A673 (cell line): ENCODE data around the gene LRCH1. TPM values are rescaled to one million over a fixed set of nuclear protein-coding genes. Genes with fewer than 3 reads are reported as not detected.

Experiments
- BruUV-seq: library from RNA; stranded (reverse); fragments of 400-500 nt; replicated peaks from 2 replicates; lab custom pipeline; 2021; lab: Mats Ljungman, UMichigan
- CTCF ChIA-PET: fragments of 300-600 bp; sonication (Branson Sonifier 250); formaldehyde crosslinking; loops from one replicate; lab custom pipeline; 2022; ENCODE audit warnings: antibody characterized with exemption; lab: Charles Lee
- POLR2A ChIA-PET: fragments of 300-600 bp; sonication (Branson Sonifier 250); formaldehyde crosslinking; loops from one replicate; lab custom pipeline; 2022; ENCODE audit warnings: antibody characterized with exemption; ENCODE audit not compliant: low non-redundant PET; lab: Charles Lee
- DNase-seq: peaks from one replicate; pipeline ENCODE4 v3.0.0-alpha.2; 2015; ENCODE audit warnings: low spot score
- H3K27ac ChIP-seq: fragments of 200-600 bp; sonication (generic); 2 replicates; pipeline ENCODE4 v1.5.1; 2016; ENCODE audit warnings: mixed run types, low read depth, mild to moderate bottlenecking, mixed read lengths, antibody characterized with exemption, low read length; ENCODE audit not compliant: poor library complexity, severe bottlenecking
- H3K27me3 ChIP-seq: fragments of 200-600 bp; sonication (generic); replicated peaks from 2 replicates; pipeline ENCODE4 v1.6.1; 2017; ENCODE audit warnings: mixed run types, low read depth, mild to moderate bottlenecking, mixed read lengths, antibody characterized with exemption, low read length; ENCODE audit not compliant: insufficient read depth, poor library complexity
- H3K36me3 ChIP-seq: fragments of 200-600 bp; sonication (generic); 2 replicates; pipeline ENCODE4 v1.6.1; 2016; ENCODE audit warnings: mixed run types, mild to moderate bottlenecking, mixed read lengths, antibody characterized with exemption, low read length; ENCODE audit not compliant: insufficient read depth, poor library complexity, severe bottlenecking
- H3K4me1 ChIP-seq: fragments of 200-600 bp; sonication (generic); 2 replicates; pipeline ENCODE4 v1.6.1; 2017; ENCODE audit warnings: mixed run types, mild to moderate bottlenecking, mixed read lengths, antibody characterized with exemption, low read length; ENCODE audit not compliant: insufficient read depth, poor library complexity, severe bottlenecking
- H3K4me3 ChIP-seq: fragments of 200-600 bp; sonication (generic); 2 replicates; pipeline ENCODE4 v1.5.1; 2016; ENCODE audit warnings: low read depth, mixed run types, mild to moderate bottlenecking, mixed read lengths, low read length; ENCODE audit not compliant: poor library complexity, severe bottlenecking
- H3K9me3 ChIP-seq: fragments of 200-600 bp; sonication (generic); 2 replicates; pipeline ENCODE4 v1.6.1; 2016; ENCODE audit warnings: mixed run types, low read depth, mild to moderate bottlenecking, mixed read lengths, antibody characterized with exemption, low read length; ENCODE audit not compliant: poor library complexity, severe bottlenecking
- EZH2 ChIP-seq: fragments of 200-600 bp; sonication (generic); IDR thresholded peaks from 2 replicates; pipeline ENCODE4 v1.6.1; 2017; ENCODE audit warnings: borderline replicate concordance, low read depth, mild to moderate bottlenecking, mixed read lengths, antibody characterized with exemption, low read length; ENCODE audit not compliant: poor library complexity, severe bottlenecking
- intact Hi-C: fragments of 100-400 bp; cut with micrococcal nuclease; formaldehyde crosslinking; loops from one replicate; pipeline ENCODE4 v1.10.0; 2022; ENCODE audit not compliant: unreplicated experiment
- total RNA-seq: library from RNA; stranded (reverse); gene quantifications from 2 replicates; pipeline ENCODE4 v1.2.3, GENCODE V29; 2021
- TF ChIP-seq, protein P1 (sequence below): fragments of 300-800, 200-600 bp; sonication (generic); conservative IDR thresholded peaks from 2 replicates; pipeline ENCODE4 v1.5.1; 2017; ENCODE audit warnings: low read depth, mild to moderate bottlenecking, antibody characterized with exemption, low read length, moderate library complexity, mixed read lengths

Gene LRCH1
- total RNA-seq, 1 experiment from 2014 or later = 25.3 TPM

DNA sequence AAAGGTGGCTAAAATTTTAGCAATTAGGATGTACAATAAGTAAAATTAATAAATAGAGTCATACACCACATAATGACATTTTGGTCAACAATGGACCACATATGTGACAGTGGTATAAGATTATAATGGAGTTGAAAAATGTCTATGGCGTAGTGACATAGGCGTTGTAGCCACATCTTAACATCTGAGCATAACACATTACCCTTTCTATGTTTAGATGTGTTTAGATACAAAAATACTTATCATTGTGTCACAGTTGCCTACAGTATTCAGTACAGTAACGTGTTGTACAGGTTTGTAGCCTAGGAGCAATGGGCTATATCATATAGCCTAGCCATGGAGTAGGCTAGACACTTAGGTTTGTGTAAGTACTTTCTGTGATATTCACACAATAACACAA is 111.2 kb downstream of the LRCH1 start:
- BruUV-seq = no TSS peak
- no peak for TF ChIP-seq EZH2
- TF ChIP-seq, protein P1, sequence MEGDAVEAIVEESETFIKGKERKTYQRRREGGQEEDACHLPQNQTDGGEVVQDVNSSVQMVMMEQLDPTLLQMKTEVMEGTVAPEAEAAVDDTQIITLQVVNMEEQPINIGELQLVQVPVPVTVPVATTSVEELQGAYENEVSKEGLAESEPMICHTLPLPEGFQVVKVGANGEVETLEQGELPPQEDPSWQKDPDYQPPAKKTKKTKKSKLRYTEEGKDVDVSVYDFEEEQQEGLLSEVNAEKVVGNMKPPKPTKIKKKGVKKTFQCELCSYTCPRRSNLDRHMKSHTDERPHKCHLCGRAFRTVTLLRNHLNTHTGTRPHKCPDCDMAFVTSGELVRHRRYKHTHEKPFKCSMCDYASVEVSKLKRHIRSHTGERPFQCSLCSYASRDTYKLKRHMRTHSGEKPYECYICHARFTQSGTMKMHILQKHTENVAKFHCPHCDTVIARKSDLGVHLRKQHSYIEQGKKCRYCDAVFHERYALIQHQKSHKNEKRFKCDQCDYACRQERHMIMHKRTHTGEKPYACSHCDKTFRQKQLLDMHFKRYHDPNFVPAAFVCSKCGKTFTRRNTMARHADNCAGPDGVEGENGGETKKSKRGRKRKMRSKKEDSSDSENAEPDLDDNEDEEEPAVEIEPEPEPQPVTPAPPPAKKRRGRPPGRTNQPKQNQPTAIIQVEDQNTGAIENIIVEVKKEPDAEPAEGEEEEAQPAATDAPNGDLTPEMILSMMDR = no peak
- no peak overlapping the region for H3K4me3 ChIP-seq
- peaks cover 84% of the 10 kb centered on the region for H3K4me1 ChIP-seq
- H3K27me3 ChIP-seq = no peaks in the 10 kb centered on the region
- intact Hi-C loops = no loop called here
- no peaks in the 10 kb centered on the region for H3K36me3 ChIP-seq
- POLR2A ChIA-PET = no interaction called here
- H3K27ac ChIP-seq = peak overlapping the region; percentile 93
- CTCF ChIA-PET = no interaction called here
- DNase-seq = no peak
- H3K9me3 ChIP-seq = no peaks in the 10 kb centered on the region

DNA sequence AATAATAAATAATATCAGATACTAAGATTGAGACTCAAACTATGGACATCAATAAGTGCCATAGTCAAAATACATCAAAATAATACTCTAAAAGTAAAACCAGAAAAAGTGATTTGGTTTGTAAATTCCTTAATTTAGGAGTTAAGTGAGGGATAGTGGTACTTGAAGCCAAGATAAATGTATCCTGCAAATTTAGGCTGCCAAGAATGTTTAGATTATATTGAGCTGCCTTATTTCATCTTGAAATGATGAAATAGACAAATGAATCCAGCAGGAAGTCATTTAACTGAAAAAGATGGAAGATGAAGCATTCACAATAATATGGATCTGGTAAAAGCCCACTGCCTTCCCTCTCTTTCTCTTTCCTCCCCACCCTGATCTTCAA is 112.3 kb downstream of the LRCH1 start:
- Histone ChIP-seq H3K4me1 (peaks cover 92% of the 10 kb centered on the region), H3K27me3 (no peaks in the 10 kb centered on the region), H3K4me3 (peak overlapping the region; percentile 2), H3K27ac (peak overlapping the region; percentile 93), H3K9me3 (no peaks in the 10 kb centered on the region), H3K36me3 (no peaks in the 10 kb centered on the region)
- POLR2A ChIA-PET = no interaction called here
- no peak for DNase-seq
- TF ChIP-seq EZH2 = no peak
- TF ChIP-seq, protein P1 = no peak
- CTCF ChIA-PET = no interaction called here
- intact Hi-C loops = no loop called here
- BruUV-seq = no TSS peak

DNA sequence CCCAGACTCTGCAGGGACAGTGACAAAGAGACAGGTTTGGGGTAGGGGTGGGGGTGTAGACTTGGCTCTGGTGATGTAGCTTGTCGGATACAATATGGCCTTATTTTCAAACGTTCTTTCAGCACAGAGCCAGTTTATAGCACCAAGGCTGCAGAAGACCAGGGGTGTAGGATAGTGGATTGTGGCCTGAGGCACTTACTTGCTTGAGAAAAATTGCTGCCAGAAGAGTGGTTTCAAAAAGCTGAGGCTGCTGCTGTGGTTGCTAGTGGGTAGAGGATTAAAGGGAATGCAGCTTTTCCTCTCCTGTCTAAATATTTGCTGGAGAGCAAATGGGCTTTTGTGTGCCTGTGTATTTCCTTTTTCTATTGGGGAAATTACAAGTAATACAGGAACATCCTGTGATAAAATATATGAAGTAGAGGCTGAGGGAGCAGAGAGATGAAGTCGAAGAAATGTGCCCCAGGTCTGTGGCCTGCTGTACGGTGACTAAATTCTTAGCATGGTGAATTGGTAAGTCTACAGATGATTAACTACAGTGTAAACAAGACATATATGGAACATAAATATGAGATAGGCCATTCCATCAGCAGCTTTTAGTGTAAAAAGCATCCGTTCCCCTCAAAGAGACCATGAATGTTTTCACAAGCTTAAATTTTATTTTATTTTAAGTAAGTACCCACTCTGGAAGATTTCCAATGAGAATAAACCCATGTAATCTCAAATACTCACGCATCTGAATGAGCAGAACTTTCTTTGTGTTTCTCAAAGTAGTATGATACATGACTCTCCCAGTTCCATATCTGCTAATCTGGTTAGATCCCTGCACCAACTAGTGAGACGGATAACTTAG is 112.9 kb downstream of the LRCH1 start:
- peak; percentile 66 for DNase-seq
- CTCF ChIA-PET = interaction anchor here (1.1 kb wide), 1 partner anchor 10 kb away, joined by 3 read pairs; no protein-coding TSS in a partner anchor
- intact Hi-C loops = no loop called here
- TF ChIP-seq EZH2 = no peak
- TF ChIP-seq, protein P1 = no peak
- H3K27ac ChIP-seq = peak overlapping the region; percentile 93
- POLR2A ChIA-PET = no interaction called here
- no peaks in the 10 kb centered on the region for H3K9me3 ChIP-seq
- BruUV-seq = TSS peak; percentile 61
- H3K4me3 ChIP-seq = peak overlapping the region; percentile 28
- H3K36me3 ChIP-seq = no peaks in the 10 kb centered on the region
- H3K4me1 ChIP-seq = peaks cover 92% of the 10 kb centered on the region
- no peaks in the 10 kb centered on the region for H3K27me3 ChIP-seq
